Hepatocyte (in vitro differentiated cells): ENCODE measurements around the gene GPRC5A. TPM values are rescaled to one million over a fixed set of nuclear protein-coding genes. Genes with fewer than 3 reads are reported as not detected.
"Not testable (repeated sequence)": the region's sequence is repeated elsewhere in the genome, so short reads cannot be mapped to it uniquely, and the experiment has no call there.

Experiments
- DNase-seq: peaks from one replicate; pipeline ENCODE4 v3.0.0-alpha.2; 2016; ENCODE audit warnings: low spot score
- H2AFZ ChIP-seq: fragments of 200-600 bp; sonication (generic); 2 replicates; pipeline ENCODE4 v1.6.0; 2016; ENCODE audit warnings: antibody characterized with exemption, mild to moderate bottlenecking
- H3K27ac ChIP-seq: fragments of 200-600 bp; sonication (generic); 2 replicates; pipeline ENCODE4 v1.5.1; 2016; ENCODE audit warnings: mild to moderate bottlenecking
- H3K27me3 ChIP-seq: fragments of 200-600 bp; sonication (generic); 2 replicates; pipeline ENCODE4 v1.6.1; 2016
- H3K36me3 ChIP-seq: fragments of 200-600 bp; sonication (generic); replicated peaks from 2 replicates; pipeline ENCODE4 v1.5.1; 2016; ENCODE audit warnings: low read depth; ENCODE audit not compliant: insufficient read depth
- H3K4me1 ChIP-seq: fragments of 200-600 bp; sonication (generic); 2 replicates; pipeline ENCODE4 v1.5.1; 2016; ENCODE audit warnings: mild to moderate bottlenecking, moderate library complexity; ENCODE audit not compliant: insufficient read depth
- H3K4me2 ChIP-seq: fragments of 200-600 bp; sonication (generic); 2 replicates; pipeline ENCODE4 v1.6.0; 2016
- H3K4me3 ChIP-seq: fragments of 200-600 bp; sonication (generic); 2 replicates; pipeline ENCODE4 v1.5.1; 2016; ENCODE audit warnings: mild to moderate bottlenecking
- H3K79me2 ChIP-seq: fragments of 200-600 bp; sonication (generic); 2 replicates; pipeline ENCODE4 v1.6.0; 2017; ENCODE audit warnings: mild to moderate bottlenecking
- H3K9me2 ChIP-seq: fragments of 200-600 bp; sonication (generic); replicated peaks from 2 replicates; pipeline ENCODE4 v1.6.0; 2017; ENCODE audit warnings: mild to moderate bottlenecking; ENCODE audit not compliant: insufficient read depth
- H3K9me3 ChIP-seq: fragments of 200-600 bp; sonication (generic); 2 replicates; pipeline ENCODE4 v1.5.1; 2016; ENCODE audit warnings: low read depth, mild to moderate bottlenecking
- H4K20me1 ChIP-seq: fragments of 200-600 bp; sonication (generic); 2 replicates; pipeline ENCODE4 v1.6.0; 2016; ENCODE audit warnings: mild to moderate bottlenecking; ENCODE audit not compliant: insufficient read depth, poor library complexity, severe bottlenecking
- EZH2 ChIP-seq: fragments of 200-600 bp; sonication (generic); IDR thresholded peaks from 2 replicates; pipeline ENCODE4 v1.6.1; 2016; ENCODE audit warnings: antibody characterized with exemption, mild to moderate bottlenecking, borderline replicate concordance
- EZH2phosphoT487 ChIP-seq: fragments of 200-600 bp; sonication (generic); IDR thresholded peaks from one replicate; pipeline ENCODE4 v1.6.1; 2018; ENCODE audit warnings: antibody characterized with exemption, mild to moderate bottlenecking, low read depth, moderate library complexity; ENCODE audit not compliant: unreplicated experiment, severe bottlenecking
- WGBS: methylation state at CpG from one replicate; pipeline ENCODE4 v1.1.6; 2016; ENCODE audit warnings: low lambda C conversion rate; ENCODE audit errors: missing lambda C conversion rate; 5-methylcytosine and 5-hydroxymethylcytosine counted together
- polyA plus RNA-seq: library from polyadenylated mRNA; unstranded; fragments of >200 nt; fragmentation: Nextera tagmentation; extraction: Ambion mirVana; gene quantifications from 2 replicates; pipeline ENCODE4 v1.2.1, GENCODE V29; 2016
- total RNA-seq: library from RNA; depleted of rRNA; stranded (reverse); fragments of >200 nt; gene quantifications from 2 replicates; pipeline ENCODE4 v1.2.3, GENCODE V29; 2014
- TF ChIP-seq, protein P1 (sequence below): fragments of 200-600 bp; sonication (generic); IDR thresholded peaks from 2 replicates; pipeline ENCODE4 v1.5.1; 2016; ENCODE audit warnings: antibody characterized with exemption, mild to moderate bottlenecking; ENCODE audit not compliant: poor library complexity

The GPRC5A gene
- total and polyA plus RNA-seq, 2 experiments from 2014 or later, result 60.2 to 80.4 TPM

DNA sequence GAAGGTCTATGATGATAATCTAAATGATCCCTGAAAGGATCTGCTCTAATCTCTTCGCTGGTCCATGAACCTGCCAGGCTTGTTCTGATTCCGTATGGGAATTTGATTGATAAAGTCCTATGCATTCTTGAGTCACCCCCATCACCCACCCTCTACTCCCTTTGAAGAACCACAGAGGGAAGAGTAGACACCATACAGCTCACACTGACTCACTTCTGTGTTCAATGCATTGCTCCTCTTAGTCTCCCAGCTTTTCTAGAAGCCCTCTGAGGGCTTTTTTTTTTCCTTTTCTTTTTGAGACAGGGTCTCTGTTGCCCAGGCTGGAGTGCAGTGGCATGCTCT lies 18.5 kb upstream of the GPRC5A start:
- TF ChIP-seq EZH2, result no peak
- TF ChIP-seq EZH2phosphoT487, result no peak
- TF ChIP-seq, protein P1, sequence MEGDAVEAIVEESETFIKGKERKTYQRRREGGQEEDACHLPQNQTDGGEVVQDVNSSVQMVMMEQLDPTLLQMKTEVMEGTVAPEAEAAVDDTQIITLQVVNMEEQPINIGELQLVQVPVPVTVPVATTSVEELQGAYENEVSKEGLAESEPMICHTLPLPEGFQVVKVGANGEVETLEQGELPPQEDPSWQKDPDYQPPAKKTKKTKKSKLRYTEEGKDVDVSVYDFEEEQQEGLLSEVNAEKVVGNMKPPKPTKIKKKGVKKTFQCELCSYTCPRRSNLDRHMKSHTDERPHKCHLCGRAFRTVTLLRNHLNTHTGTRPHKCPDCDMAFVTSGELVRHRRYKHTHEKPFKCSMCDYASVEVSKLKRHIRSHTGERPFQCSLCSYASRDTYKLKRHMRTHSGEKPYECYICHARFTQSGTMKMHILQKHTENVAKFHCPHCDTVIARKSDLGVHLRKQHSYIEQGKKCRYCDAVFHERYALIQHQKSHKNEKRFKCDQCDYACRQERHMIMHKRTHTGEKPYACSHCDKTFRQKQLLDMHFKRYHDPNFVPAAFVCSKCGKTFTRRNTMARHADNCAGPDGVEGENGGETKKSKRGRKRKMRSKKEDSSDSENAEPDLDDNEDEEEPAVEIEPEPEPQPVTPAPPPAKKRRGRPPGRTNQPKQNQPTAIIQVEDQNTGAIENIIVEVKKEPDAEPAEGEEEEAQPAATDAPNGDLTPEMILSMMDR, result no peak
- 37% methylated on average over 2 of the region's 2 CpGs for WGBS

GRCh38 chr12:12874029-12874428 lies 17.3 kb upstream of the GPRC5A start:
- H3K9me2 ChIP-seq, result no peaks in the 10 kb centered on the region
- peaks cover 11% of the 10 kb centered on the region for H3K4me1 ChIP-seq
- DNase-seq, result no peak
- H4K20me1 ChIP-seq, result no peaks in the 10 kb centered on the region
- TF ChIP-seq, protein P1, result no peak
- TF ChIP-seq EZH2 (no peak), EZH2phosphoT487 (no peak)
- no peaks in the 10 kb centered on the region for H3K27me3 ChIP-seq
- no peak overlapping the region for H2AFZ ChIP-seq
- H3K79me2 ChIP-seq, result no peaks in the 10 kb centered on the region
- no peak overlapping the region for H3K4me2 ChIP-seq
- H3K27ac ChIP-seq, result peak overlapping the region; percentile 98
- H3K9me3 ChIP-seq, result no peaks in the 10 kb centered on the region
- H3K4me3 ChIP-seq, result no peak overlapping the region
- 89% methylated on average over 1 of the region's 1 CpG for WGBS
- no peaks in the 10 kb centered on the region for H3K36me3 ChIP-seq

More for the DNA sequence above, 18.5 kb upstream of the GPRC5A start:
- DNase-seq, result no peak
- peak overlapping the region; percentile 98 for H3K27ac ChIP-seq
- peak overlapping the region; percentile 24 for H3K4me2 ChIP-seq
- H3K9me3 ChIP-seq, result no peaks in the 10 kb centered on the region
- H3K36me3 ChIP-seq, result no peaks in the 10 kb centered on the region
- no peaks in the 10 kb centered on the region for H4K20me1 ChIP-seq
- H3K9me2 ChIP-seq, result no peaks in the 10 kb centered on the region
- H2AFZ ChIP-seq, result no peak overlapping the region
- peaks cover 11% of the 10 kb centered on the region for H3K4me1 ChIP-seq
- H3K79me2 ChIP-seq, result no peaks in the 10 kb centered on the region
- H3K4me3 ChIP-seq, result no peak overlapping the region
- H3K27me3 ChIP-seq, result no peaks in the 10 kb centered on the region

GRCh38 chr12:12875301-12875700 lies 16.1 kb upstream of the GPRC5A start:
- H3K4me3 ChIP-seq, DNase-seq, H3K27me3 ChIP-seq, H3K9me2 ChIP-seq, H3K36me3 ChIP-seq, H4K20me1 ChIP-seq, H3K27ac ChIP-seq, H2AFZ ChIP-seq, H3K79me2 ChIP-seq, H3K9me3 ChIP-seq, H3K4me2 ChIP-seq: not testable (repeated sequence)
- H3K4me1 ChIP-seq, result peaks cover 11% of the 10 kb centered on the region
- WGBS, result 92% methylated on average over 10 of the region's 10 CpGs

DNA sequence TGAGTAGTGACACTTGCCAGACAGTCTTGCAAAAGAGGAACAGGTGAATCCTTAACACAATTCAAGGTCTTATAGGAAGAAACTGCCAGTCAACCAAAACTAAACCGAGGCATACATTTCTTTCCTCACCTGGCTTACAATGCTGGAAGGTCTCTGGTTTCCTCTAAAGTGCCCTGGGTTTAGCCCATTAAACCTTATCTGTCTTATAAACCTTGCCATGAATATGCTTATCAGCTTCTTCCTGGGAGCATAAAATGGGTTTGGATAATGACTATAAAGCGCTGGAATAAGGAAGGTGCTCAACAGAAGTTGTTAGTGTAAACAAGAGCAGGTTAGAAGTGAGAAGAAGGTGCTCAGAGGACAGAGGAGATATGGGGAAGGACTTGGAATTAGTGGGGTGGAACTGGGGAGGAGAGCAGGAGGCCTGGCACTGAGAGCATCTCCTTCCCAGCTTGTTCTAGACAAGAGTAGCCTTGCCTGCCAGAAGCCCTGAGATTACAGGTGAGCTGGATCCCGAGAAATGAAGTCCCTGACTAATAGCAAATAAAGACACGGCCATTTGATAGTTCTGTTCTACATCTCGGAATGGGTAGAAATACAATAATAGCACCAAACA lies 14.1 kb upstream of the GPRC5A start:
- H3K9me2 ChIP-seq, result no peaks in the 10 kb centered on the region
- peaks cover 5% of the 10 kb centered on the region for H3K4me1 ChIP-seq
- H3K79me2 ChIP-seq, result no peaks in the 10 kb centered on the region
- H4K20me1 ChIP-seq, result no peaks in the 10 kb centered on the region
- H3K9me3 ChIP-seq, result no peaks in the 10 kb centered on the region
- DNase-seq, result no peak
- H3K27ac ChIP-seq, result peak overlapping the region; percentile 42
- no peak for TF ChIP-seq EZH2phosphoT487
- TF ChIP-seq, protein P1, result no peak
- no peak for TF ChIP-seq EZH2
- H3K4me2 ChIP-seq, result peak overlapping the region; percentile 25
- H3K36me3 ChIP-seq, result no peaks in the 10 kb centered on the region
- no peak overlapping the region for H3K4me3 ChIP-seq
- H2AFZ ChIP-seq, result no peak overlapping the region
- no peaks in the 10 kb centered on the region for H3K27me3 ChIP-seq
- 56% methylated on average over 5 of the region's 5 CpGs for WGBS
